ENCODE measurements around the gene TIMP4. TPM values are rescaled to one million over a fixed set of nuclear protein-coding genes. Genes with fewer than 3 reads are reported as not detected.

TIMP4 gene
- total RNA-seq = not detected in 2 replicates

GRCh38 chr3:12158387-12159226 is at the start of gene TIMP4:
TSS of gene TIMP4 (minus strand) at chr3:12158912. CDS start at chr3:12158840, 72 bp downstream.

Other genes with a start within 250 kb of the TIMP4 start
- 0.32 TPM in 1 of 2 replicates, not detected in the other for gene SYN2, start 154.5 kb downstream of the TIMP4 start, total RNA-seq
- 0.32 and 0.76 TPM in 2 replicates for gene PPARG, start 130.2 kb upstream of the TIMP4 start, total RNA-seq